Measurements from ENCODE around the gene WNT3A.

Gene WNT3A

GRCh38 chr1:228110556-228110955 lies 103.8 kb downstream of the WNT3A start:
- peaks cover 8% of the 10 kb centered on the region for H3K79me2 ChIP-seq (ENCODE audit: insufficient read depth, low read length)
- no peak overlapping the region for H3K4me3 ChIP-seq (ENCODE audit: low read depth, low read length, poor library complexity, severe bottlenecking)
- H2AFZ ChIP-seq (ENCODE audit: low read length): no peak overlapping the region
- H3K4me2 ChIP-seq (ENCODE audit: low read length): peak overlapping the region; percentile 100; the same call in 1 of the 2 replicates
- no peaks in the 10 kb centered on the region for H4K20me1 ChIP-seq (ENCODE audit: insufficient read depth, low read length)
- no peaks in the 10 kb centered on the region for H3K27me3 ChIP-seq (ENCODE audit: insufficient read depth, low read length)
- no peak overlapping the region for H3K27ac ChIP-seq (ENCODE audit: low read depth, low read length, poor library complexity, severe bottlenecking)
- H3K9me2 ChIP-seq (ENCODE audit: low read depth, low read length): no peaks in the 10 kb centered on the region
- H3K9ac ChIP-seq (ENCODE audit: low read length): no peak overlapping the region
- TF ChIP-seq, protein P1, sequence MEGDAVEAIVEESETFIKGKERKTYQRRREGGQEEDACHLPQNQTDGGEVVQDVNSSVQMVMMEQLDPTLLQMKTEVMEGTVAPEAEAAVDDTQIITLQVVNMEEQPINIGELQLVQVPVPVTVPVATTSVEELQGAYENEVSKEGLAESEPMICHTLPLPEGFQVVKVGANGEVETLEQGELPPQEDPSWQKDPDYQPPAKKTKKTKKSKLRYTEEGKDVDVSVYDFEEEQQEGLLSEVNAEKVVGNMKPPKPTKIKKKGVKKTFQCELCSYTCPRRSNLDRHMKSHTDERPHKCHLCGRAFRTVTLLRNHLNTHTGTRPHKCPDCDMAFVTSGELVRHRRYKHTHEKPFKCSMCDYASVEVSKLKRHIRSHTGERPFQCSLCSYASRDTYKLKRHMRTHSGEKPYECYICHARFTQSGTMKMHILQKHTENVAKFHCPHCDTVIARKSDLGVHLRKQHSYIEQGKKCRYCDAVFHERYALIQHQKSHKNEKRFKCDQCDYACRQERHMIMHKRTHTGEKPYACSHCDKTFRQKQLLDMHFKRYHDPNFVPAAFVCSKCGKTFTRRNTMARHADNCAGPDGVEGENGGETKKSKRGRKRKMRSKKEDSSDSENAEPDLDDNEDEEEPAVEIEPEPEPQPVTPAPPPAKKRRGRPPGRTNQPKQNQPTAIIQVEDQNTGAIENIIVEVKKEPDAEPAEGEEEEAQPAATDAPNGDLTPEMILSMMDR (IDR thresholded peaks at IDR 0.05; ENCODE audit: low read length): no peak
- TF ChIP-seq EZH2 (IDR thresholded peaks at IDR 0.05; ENCODE audit: borderline replicate concordance, low read length): no peak
- H3K36me3 ChIP-seq (ENCODE audit: insufficient read depth, low read length): peaks cover 22% of the 10 kb centered on the region; the same call in 1 of the 2 replicates
- H3K4me1 ChIP-seq (ENCODE audit: insufficient read depth, low read length, severe bottlenecking): peaks cover 25% of the 10 kb centered on the region
- no peaks in the 10 kb centered on the region for H3K9me3 ChIP-seq (ENCODE audit: low read length)
- no peaks in the 10 kb centered on the region for H3F3A ChIP-seq (ENCODE audit: insufficient read depth, low read length)

Data from OCI-LY1 (cell line).